ENCODE results near the gene NKIRAS2.

NKIRAS2 gene

DNA sequence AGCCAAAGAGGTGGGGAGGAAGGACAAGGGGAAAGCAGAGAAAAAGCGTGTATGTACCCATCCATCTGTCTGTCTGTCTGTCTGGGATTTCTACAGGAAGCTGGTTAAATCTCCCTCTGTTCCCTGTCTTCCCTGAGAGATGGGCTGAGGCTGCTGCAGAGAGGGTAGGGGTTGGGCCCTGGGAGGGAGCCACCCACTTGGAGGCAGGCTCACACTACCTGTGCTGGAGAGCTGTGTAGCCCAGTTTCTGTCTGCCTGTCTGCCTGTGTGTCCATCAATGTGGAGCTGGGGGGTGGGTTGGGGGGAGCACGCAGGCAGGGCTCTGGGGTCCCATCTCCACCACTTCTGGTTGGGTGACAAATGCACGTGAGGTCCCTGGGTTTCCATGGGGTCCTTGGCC, 49.1 kb downstream of the NKIRAS2 start:
- DNase-seq (ENCODE audit: low read depth, low spot score): no peak
- POLR2A ChIA-PET: no interaction called here
- TF ChIP-seq, protein P1, sequence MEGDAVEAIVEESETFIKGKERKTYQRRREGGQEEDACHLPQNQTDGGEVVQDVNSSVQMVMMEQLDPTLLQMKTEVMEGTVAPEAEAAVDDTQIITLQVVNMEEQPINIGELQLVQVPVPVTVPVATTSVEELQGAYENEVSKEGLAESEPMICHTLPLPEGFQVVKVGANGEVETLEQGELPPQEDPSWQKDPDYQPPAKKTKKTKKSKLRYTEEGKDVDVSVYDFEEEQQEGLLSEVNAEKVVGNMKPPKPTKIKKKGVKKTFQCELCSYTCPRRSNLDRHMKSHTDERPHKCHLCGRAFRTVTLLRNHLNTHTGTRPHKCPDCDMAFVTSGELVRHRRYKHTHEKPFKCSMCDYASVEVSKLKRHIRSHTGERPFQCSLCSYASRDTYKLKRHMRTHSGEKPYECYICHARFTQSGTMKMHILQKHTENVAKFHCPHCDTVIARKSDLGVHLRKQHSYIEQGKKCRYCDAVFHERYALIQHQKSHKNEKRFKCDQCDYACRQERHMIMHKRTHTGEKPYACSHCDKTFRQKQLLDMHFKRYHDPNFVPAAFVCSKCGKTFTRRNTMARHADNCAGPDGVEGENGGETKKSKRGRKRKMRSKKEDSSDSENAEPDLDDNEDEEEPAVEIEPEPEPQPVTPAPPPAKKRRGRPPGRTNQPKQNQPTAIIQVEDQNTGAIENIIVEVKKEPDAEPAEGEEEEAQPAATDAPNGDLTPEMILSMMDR (IDR thresholded peaks at IDR 0.05; ENCODE audit: insufficient read depth, low read length, missing control alignments): no peak
- H3K4me3 ChIP-seq (ENCODE audit: low read depth, low read length): no peak overlapping the region
- CTCF ChIA-PET: interaction anchor here (0.9 to 4.8 kb wide), 10 partner anchors 7 to 106 kb away, joined by 3 to 43 read pairs (median 12); partner anchors contain the start of genes KAT2A and ZNF385C

DNA sequence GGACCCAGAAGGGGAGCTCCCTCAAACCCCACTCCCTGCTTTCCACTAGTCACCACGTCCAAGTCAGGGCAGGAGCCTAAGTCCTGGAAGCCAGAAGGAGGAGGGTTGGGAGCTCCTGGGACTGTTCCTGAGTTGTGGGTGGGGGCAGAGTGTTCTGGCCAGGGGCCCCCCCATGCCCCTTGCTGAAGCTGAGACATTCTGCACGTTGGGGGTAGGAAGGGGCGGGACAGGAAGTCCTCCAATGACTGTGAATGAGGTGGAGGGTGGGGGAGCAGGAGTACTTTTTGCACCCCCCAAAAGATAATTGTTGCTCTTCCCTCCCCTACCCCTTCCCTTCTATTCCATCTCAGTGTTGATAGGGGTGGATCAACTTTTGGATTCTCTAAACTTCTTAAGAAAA, 51.9 kb downstream of the NKIRAS2 start:
- CTCF ChIA-PET: interaction anchor here (1.0 to 1.7 kb wide), 4 partner anchors 17 to 47 kb away, joined by 3 to 6 read pairs (median 4); no protein-coding TSS in a partner anchor
- POLR2A ChIA-PET: no interaction called here
- H3K4me3 ChIP-seq (ENCODE audit: low read depth, low read length): no peak overlapping the region
- TF ChIP-seq, protein P1 (IDR thresholded peaks at IDR 0.05; ENCODE audit: insufficient read depth, low read length, missing control alignments): no peak
- DNase-seq (ENCODE audit: low read depth, low spot score): no peak

DNA sequence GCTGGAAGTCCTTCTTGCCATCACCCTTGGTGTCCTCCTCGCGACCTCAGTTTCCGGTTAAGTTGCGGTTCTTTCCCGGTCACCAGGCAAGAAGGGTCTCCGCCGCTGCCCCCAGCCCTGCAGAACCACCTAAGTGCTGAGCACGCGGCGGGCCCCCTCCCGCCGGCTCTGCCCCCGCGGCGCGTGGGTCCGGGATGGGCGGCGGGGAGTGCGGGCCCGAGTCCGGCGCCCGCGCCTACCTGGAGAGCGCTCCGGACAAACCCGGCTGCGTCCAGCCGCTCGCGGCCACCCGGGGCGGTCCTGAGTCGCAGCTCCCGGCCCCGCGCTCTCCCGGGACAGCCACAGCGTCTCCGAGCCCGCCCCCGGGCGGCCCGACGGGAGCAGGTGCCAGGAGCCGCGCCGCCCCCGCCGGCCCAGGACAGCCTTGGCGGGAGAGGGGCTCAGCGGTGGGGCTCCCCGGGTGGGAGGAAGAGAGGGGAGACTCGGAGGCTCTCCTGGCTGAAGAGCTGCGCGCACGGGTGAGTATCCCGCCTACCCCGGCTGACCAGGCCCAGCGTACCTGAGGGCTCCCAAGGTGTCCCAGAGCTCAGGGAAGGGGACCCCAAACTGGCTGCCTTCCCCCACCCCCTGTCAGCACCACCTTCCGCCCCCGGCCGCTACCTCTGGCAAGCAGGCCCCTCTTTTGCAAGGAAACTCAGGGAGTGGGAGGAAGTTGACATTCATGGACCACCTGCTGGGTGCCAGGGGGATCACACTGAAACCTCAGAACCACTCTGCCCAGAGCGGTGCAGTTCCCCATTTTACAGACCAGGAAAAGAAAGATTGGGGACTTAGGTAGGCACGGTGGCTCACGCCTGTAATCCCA, 52.7 kb downstream of the NKIRAS2 start:
- TF ChIP-seq, protein P1 (IDR thresholded peaks at IDR 0.05; ENCODE audit: insufficient read depth, low read length, missing control alignments): no peak
- POLR2A ChIA-PET: no interaction called here
- CTCF ChIA-PET: interaction anchor here (0.8 to 1.7 kb wide), 5 partner anchors 15 to 47 kb away, joined by 3 to 6 read pairs (median 3); no protein-coding TSS in a partner anchor
- no peak overlapping the region for H3K4me3 ChIP-seq (ENCODE audit: low read depth, low read length)
- DNase-seq (ENCODE audit: low read depth, low spot score): no peak

Measured in AG04449 (cell line).